Uterus (tissue), 2 donors: ENCODE measurements around the gene CFAP97D1.
"Not testable (repeated sequence)": the region's sequence is repeated elsewhere in the genome, so short reads cannot be mapped to it uniquely, and the experiment has no call there.

ENCODE experiments used
- CTCF ChIP-seq, 4 experiments: fragments of 200-600 bp in 2 of 4; fragments of 450-650 bp in 2 of 4; sonication (generic) in 2 of 4; IDR thresholded peaks; one replicate each; pipeline ENCODE4 v1.5.1; 2016 to 2019; ENCODE audit warnings: antibody characterized with exemption in 4 of 4, mild to moderate bottlenecking in 2 of 4, moderate library complexity in 1 of 4
- POLR2A ChIP-seq, 2 donors: fragments of 450-650 bp; IDR thresholded peaks; one replicate each; pipeline ENCODE4 v1.6.1; 2016; ENCODE audit warnings: antibody characterized with exemption in 2 of 2, mild to moderate bottlenecking in 1 of 2, moderate library complexity in 1 of 2

DNA sequence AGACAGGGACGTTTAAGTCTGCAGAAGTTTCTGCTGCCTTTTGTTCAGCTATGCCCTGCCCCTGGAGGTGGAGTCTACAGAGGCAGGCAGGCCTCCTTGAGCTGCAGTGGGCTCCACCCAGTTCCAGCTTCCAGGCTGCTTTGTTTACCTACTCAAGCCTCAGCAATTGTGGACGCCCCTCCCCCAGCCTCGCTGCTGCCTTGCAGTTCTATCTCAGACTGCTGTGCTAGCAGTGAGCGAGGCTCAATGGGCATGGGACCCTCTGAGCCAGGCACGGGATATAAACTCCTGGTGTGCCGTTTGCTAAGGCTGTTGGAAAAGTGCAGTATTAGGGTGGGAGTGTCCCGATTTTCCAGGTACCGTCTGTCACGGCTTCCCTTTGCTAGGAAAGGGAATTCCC lies 17.8 kb downstream of the CFAP97D1 start:
- not testable (repeated sequence) for TF ChIP-seq POLR2A, CTCF (IDR thresholded peaks at IDR 0.05)
